Endometrial microvascular endothelial cells (primary cell): ENCODE results near the gene LRRC28. TPM values are rescaled to one million over a fixed set of nuclear protein-coding genes. Genes with fewer than 3 reads are reported as not detected.

ENCODE experiments used
- in situ Hi-C: cut with HindIII; loops from 2 replicates; pipeline ENCODE4 v1.10.0; 2017; ENCODE audit warnings: low sequenced_read_pairs, low pct_unique_long_range_greater_than_20kb; ENCODE audit errors: inconsistent ontology term
- total RNA-seq: library from RNA; depleted of rRNA; stranded (reverse); fragments of >200 nt; gene quantifications from one replicate; pipeline ENCODE4 v1.2.3, GENCODE V29; 2015; ENCODE audit errors: inconsistent ontology term

Gene LRRC28
- total RNA-seq, 1 donor from 2014 or later = 20.9 TPM

DNA sequence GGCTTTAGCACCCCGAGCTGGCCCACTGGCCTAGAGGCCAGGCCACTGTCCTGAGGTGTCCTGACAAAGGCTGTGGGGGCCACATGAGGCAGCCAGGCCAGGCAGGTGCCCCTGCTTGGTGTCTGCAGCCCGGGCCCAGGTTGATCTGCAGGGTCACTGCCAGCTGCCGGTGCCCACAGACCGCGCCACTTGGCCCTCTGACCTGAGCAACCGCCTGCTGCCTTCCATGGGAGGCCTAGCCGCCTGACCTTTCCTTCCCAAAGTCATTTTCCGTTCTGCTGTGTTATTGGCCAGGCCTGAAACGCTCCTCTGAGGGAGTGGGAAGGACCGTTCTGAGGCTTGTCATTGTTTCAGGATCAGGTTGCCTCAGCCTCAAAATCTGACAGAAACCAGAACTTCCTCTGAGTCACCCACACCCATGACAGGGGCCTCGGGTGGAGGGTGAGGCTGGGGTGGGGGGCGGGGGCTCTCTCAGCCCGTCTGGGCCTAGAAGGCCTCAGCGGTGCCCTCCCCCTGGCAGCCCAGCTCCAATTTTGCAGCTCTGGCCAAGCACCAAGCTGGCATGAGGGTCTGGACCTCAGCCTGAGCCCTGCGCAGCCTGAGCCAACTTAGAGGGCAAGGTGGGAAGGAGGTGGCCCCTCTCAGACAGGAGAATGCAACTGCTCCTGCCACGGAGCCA, 173.8 kb downstream of the LRRC28 start:
- in situ Hi-C loops = no loop called here

- in situ Hi-C loops = no loop called here
These were observed 174.5 kb downstream of the LRRC28 start for GRCh38 chr15:99425657-99426301.

DNA sequence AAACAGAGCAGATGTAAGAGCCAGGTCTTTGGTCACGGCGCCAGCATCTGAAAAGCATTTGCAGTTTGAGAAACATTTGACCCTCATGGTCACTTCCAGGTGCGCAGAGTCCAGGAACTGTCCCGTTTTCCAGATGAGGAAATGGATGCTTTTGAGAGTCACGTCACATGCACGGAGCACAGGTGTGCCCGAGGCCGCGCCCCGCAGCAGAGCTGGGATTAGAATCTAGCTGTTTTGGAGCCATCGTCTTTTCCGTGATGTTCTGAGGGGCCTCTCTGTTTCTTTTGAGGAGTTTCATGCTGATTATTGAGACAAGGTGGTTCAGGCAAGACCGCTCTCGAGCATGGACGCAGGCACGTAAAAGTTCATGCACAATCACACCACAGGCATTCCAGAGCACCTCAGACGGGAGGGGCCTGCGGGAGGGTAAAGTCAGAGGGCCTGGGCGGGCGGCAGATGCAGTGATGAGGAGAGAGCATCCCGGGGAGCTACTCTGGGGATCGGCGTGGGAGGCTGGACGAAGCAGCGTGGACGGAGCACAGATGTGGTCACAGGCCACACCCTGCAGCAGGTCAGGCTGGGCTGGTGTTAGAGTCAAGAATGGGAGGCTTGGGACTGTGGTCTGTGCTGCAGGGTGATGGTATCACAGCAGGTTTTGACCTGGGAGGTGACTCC, 175.3 kb downstream of the LRRC28 start:
- in situ Hi-C loops = no loop called here

GRCh38 chr15:99427210-99427609, 175.9 kb downstream of the LRRC28 start:
- in situ Hi-C loops = no loop called here

GRCh38 chr15:99427668-99428361, 176.5 kb downstream of the LRRC28 start:
- in situ Hi-C loops = no loop called here

- in situ Hi-C loops = no loop called here
These were observed 178.4 kb downstream of the LRRC28 start for GRCh38 chr15:99429681-99430081.

DNA sequence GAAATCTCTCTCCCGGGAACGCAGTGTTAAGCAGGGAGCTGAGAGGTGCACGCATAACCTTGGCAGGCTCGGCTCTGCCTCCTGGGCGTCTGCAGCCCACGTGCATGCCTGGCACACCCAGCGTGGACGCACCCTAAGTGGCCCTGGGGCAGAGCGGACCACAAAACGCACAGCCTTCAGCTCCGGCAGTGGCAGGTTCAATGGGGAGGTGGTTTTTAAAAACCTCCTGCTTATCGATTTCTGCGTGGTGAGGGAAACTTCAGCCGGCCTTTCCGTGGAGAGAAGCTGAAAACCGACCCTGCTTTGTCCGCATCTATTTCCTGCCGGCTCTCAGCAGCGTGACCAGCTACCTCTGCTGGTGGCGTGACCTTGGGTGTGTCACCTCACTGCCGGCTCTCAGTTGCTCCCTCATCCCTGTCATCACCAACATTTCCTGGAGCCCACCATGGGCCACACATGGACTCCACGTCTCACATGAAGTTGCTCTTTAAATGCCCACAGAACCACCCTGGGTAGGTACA, 179.7 kb downstream of the LRRC28 start:
- in situ Hi-C loops = no loop called here

- in situ Hi-C loops = no loop called here
These were observed 180.4 kb downstream of the LRRC28 start for GRCh38 chr15:99431661-99432091.

GRCh38 chr15:99432271-99433025, 181.2 kb downstream of the LRRC28 start:
- in situ Hi-C loops = no loop called here

GRCh38 chr15:99433026-99433756, 181.9 kb downstream of the LRRC28 start:
- in situ Hi-C loops = no loop called here

DNA sequence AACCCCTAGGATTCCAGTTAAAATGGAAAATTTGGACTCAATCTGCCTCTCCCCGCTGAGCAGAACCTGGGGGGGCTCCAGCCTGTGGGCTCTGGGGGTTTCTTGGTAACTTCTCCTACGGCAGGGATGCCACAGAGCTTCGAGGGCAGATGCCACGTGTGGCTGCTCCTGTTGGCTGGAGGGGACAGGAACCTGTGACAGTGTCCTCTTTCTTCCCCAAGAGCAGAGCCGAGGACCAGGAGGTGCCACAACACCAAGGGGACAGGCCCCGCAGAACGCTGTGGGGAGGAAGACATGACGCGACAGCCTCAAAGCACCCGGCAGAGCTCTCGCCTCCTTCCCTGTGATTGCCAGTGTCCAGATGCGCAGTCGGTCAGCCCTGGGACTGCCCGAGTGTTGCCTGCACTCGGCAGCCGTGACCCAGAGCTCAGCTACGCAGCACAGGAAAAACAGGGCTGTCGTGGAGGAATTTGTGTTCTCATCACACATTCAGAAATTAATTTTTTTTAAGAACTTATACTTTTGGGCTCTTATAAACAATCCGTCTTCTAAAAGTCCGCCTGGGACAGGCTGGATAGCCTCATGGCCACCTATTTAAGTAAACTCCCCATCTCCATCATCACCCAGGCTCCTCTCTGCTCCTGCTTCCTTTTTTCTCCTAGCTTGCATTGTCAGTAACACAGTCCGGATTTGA, 182.6 kb downstream of the LRRC28 start:
- in situ Hi-C loops = no loop called here

GRCh38 chr15:99434506-99435112, 183.3 kb downstream of the LRRC28 start:
- in situ Hi-C loops = no loop called here

DNA sequence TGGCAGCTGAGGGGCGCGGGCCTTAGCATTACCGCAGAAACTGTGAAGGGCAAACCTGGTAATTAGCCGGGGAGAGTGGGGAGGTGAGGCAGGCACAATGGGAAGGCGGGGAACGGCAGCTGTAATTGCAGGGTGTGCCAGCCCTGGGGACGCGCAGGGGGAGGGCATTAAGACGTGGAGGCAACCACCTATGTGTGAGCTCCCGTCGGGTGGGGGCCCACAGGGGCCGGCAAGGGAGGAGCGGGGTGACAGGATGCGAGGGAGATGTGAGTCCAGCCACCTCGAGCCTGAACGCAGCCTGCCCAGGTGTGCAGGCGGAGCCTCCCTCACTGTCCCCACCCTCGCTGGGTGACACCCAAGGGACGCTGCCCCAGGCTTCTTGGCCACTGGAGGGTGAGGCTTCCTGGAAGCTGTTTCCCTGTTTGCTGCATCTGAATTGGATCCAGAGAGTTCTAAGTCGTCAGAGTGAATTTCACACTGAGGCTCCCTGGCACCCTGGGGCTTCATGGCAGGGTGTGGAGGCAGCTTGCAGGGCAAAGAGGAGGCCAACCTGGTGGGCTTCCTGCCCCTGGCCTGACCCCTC, 183.9 kb downstream of the LRRC28 start:
- in situ Hi-C loops = no loop called here

DNA sequence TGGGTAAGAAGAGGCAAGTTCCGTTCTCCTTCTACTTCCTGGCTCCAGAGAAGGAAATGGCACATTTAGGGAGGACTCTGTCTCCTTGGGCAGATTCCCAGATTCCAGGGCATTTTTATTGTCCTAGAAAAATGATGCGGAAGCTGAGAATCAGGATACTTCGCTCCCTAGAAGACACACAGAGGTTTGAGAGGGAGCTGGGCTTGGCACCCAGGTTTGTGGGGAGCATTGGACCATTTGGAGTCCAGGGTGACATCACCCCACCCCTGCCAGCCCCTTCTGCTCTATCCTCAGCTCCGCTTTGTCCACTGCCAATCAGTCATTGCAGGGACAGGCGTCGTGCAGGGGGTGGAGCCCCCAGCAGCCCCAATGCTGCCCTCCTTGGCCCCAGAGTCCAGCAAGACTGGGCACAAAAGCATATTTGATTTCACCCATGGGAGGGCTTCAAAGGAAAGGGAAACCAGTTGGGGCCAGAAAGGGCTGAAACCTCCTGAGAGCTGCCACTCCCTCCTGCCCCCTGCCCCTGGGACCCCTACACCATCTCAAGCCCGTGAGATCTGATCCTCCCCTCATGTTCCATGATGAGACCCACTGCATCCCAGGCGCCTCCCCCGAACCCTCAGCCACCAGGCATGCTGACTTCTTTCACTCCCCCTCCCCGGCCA, 184.7 kb downstream of the LRRC28 start:
- in situ Hi-C loops = no loop called here

- in situ Hi-C loops = no loop called here
These were observed 185.4 kb downstream of the LRRC28 start for GRCh38 chr15:99436542-99437314.
